Panc1 (cell line): ENCODE measurements around the gene IFI16. TPM values are rescaled to one million over a fixed set of nuclear protein-coding genes. Genes with fewer than 3 reads are reported as not detected.

Experiments
- ATAC-seq: fragments of 200-7000 bp; cut with Tn5 transposase; 2 replicates; pipeline ENCODE4 v1.9.1; 2020; ENCODE audit warnings: mild to moderate bottlenecking, moderate library complexity
- BruUV-seq: library from RNA; stranded (reverse); fragments of 400-500 nt; replicated peaks from 2 replicates; lab custom pipeline; 2021; lab: Mats Ljungman, UMichigan
- CTCF ChIA-PET: fragments of 300-600 bp; sonication (Branson Sonifier 250); formaldehyde crosslinking; loops from one replicate; lab custom pipeline; 2022; ENCODE audit warnings: antibody characterized with exemption; lab: Charles Lee
- POLR2A ChIA-PET: fragments of 300-600 bp; sonication (Branson Sonifier 250); formaldehyde crosslinking; loops from one replicate; lab custom pipeline; 2022; ENCODE audit warnings: antibody characterized with exemption; lab: Charles Lee
- DNase-seq: peaks from one replicate; pipeline ENCODE4 v3.0.0-alpha.2; 2010; ENCODE audit warnings: low read depth, low spot score
- H3K27ac ChIP-seq: 2 replicates; pipeline ENCODE4 v1.5.1; 2011; ENCODE audit warnings: mild to moderate bottlenecking, low read length, inconsistent platforms
- H3K27me3 ChIP-seq: fragments of 200-500 bp; sonication (Bioruptor generic); 2 replicates; pipeline ENCODE4 v1.6.0; 2014; ENCODE audit warnings: low read length, inconsistent platforms; ENCODE audit not compliant: control insufficient read depth, insufficient read depth
- H3K36me3 ChIP-seq: fragments of 200-500 bp; sonication (Bioruptor generic); 2 replicates; pipeline ENCODE4 v1.5.1; 2014; ENCODE audit warnings: inconsistent platforms, mild to moderate bottlenecking, low read length, moderate library complexity; ENCODE audit not compliant: control insufficient read depth, insufficient read depth
- H3K4me1 ChIP-seq: 2 replicates; pipeline ENCODE4 v1.5.1; 2011; ENCODE audit warnings: inconsistent platforms, mild to moderate bottlenecking, low read length, moderate library complexity; ENCODE audit not compliant: control insufficient read depth, insufficient read depth
- H3K4me3 ChIP-seq, 2 experiments: 2 replicates each; pipeline ENCODE4 v1.5.1; 2011 to 2012; ENCODE audit warnings: low read depth in 2 of 2, low read length in 2 of 2, mild to moderate bottlenecking in 2 of 2, inconsistent platforms in 1 of 2, moderate library complexity in 1 of 2
- H3K9me3 ChIP-seq: fragments of 200-500 bp; sonication (Bioruptor generic); 2 replicates; pipeline ENCODE4 v1.5.1; 2014; ENCODE audit warnings: low read depth, mild to moderate bottlenecking, inconsistent platforms, low read length, moderate library complexity; ENCODE audit not compliant: control insufficient read depth, insufficient read depth
- CTCF ChIP-seq: fragments of 450-650 bp; IDR thresholded peaks from 2 replicates; pipeline ENCODE4 v1.5.1; 2017; ENCODE audit warnings: mild to moderate bottlenecking
- POLR2AphosphoS5 ChIP-seq: IDR thresholded peaks from 2 replicates; pipeline ENCODE4 v1.6.1; 2012; ENCODE audit warnings: mild to moderate bottlenecking, low read depth, low read length, moderate library complexity
- SIN3A ChIP-seq: IDR thresholded peaks from 2 replicates; pipeline ENCODE4 v1.6.1; 2012; ENCODE audit warnings: low read depth, mild to moderate bottlenecking, low read length, moderate library complexity, borderline replicate concordance; ENCODE audit not compliant: insufficient read depth
- TCF7L2 ChIP-seq: IDR thresholded peaks from 2 replicates; pipeline ENCODE4 v1.6.1; 2011; ENCODE audit warnings: mild to moderate bottlenecking, low read depth, low read length, inconsistent platforms
- in situ Hi-C: cut with HindIII; loops from 2 replicates; pipeline ENCODE4 v1.10.0; 2016; ENCODE audit warnings: low sequenced_read_pairs, low pct_unique_long_range_greater_than_20kb
- intact Hi-C: fragments of 100-400 bp; cut with micrococcal nuclease; formaldehyde crosslinking; loops from one replicate; pipeline ENCODE4 v1.10.0; 2022; ENCODE audit not compliant: unreplicated experiment
- total RNA-seq: library from RNA; stranded (reverse); gene quantifications from one replicate; pipeline ENCODE4 v1.2.1, GENCODE V29; 2021; ENCODE audit not compliant: unreplicated experiment
- TF ChIP-seq, protein P1 (sequence below), 2 experiments: IDR thresholded peaks; 2 replicates each; pipeline ENCODE4 v1.6.1; 2011 to 2012; ENCODE audit warnings: low read depth in 2 of 2, control low read depth in 1 of 2, low read length in 1 of 2, mild to moderate bottlenecking in 1 of 2, moderate library complexity in 1 of 2; ENCODE audit not compliant: insufficient read depth in 1 of 2

IFI16 gene
- total RNA-seq, 1 experiment from 2014 or later, result 0.36 TPM

GRCh38 chr1:158976219-158976618 is 33.5 kb upstream of the IFI16 start:
- BruUV-seq, result no TSS peak

DNA sequence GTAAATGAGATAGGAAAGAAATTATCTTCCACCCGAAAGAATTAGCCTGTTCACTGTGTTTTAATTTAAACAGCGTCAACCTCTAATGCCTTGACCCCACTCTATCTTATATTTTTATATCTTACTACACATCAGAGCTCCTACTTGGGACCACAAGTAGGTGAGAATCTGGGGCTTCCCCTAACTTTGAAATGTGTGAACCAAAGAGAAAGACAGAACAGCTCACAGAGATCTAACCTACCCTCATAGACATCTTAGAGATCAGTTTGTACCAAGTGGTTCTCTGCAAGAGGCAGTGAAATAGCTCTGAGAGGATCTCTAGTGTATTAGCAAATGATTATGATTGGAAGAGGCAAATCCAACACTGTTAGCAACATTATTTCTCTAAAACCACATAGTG is 31.0 kb upstream of the IFI16 start:
- intact Hi-C loops (no loop called here), in situ Hi-C loops (no loop called here)
- H3K4me3 ChIP-seq, result no peak overlapping the region
- no peaks in the 10 kb centered on the region for H3K9me3 ChIP-seq
- H3K27ac ChIP-seq, result no peak overlapping the region
- H3K36me3 ChIP-seq, result no peaks in the 10 kb centered on the region
- ATAC-seq, result no peak
- BruUV-seq, result no TSS peak
- no peaks in the 10 kb centered on the region for H3K27me3 ChIP-seq
- no peak for DNase-seq
- ChIA-PET CTCF (no interaction called here), POLR2A (no interaction called here)
- TF ChIP-seq SIN3A (no peak), TCF7L2 (no peak), CTCF (no peak), POLR2AphosphoS5 (no peak)
- TF ChIP-seq, protein P1, sequence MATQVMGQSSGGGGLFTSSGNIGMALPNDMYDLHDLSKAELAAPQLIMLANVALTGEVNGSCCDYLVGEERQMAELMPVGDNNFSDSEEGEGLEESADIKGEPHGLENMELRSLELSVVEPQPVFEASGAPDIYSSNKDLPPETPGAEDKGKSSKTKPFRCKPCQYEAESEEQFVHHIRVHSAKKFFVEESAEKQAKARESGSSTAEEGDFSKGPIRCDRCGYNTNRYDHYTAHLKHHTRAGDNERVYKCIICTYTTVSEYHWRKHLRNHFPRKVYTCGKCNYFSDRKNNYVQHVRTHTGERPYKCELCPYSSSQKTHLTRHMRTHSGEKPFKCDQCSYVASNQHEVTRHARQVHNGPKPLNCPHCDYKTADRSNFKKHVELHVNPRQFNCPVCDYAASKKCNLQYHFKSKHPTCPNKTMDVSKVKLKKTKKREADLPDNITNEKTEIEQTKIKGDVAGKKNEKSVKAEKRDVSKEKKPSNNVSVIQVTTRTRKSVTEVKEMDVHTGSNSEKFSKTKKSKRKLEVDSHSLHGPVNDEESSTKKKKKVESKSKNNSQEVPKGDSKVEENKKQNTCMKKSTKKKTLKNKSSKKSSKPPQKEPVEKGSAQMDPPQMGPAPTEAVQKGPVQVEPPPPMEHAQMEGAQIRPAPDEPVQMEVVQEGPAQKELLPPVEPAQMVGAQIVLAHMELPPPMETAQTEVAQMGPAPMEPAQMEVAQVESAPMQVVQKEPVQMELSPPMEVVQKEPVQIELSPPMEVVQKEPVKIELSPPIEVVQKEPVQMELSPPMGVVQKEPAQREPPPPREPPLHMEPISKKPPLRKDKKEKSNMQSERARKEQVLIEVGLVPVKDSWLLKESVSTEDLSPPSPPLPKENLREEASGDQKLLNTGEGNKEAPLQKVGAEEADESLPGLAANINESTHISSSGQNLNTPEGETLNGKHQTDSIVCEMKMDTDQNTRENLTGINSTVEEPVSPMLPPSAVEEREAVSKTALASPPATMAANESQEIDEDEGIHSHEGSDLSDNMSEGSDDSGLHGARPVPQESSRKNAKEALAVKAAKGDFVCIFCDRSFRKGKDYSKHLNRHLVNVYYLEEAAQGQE (IDR thresholded peaks at IDR 0.05; ENCODE audit: insufficient read depth in 1 of 2, low read depth in 2 of 2, low read length in 1 of 2), result no peak
- H3K4me1 ChIP-seq, result no peaks in the 10 kb centered on the region

More at GRCh38 chr1:158976219-158976618, 33.5 kb upstream of the IFI16 start:
- Histone ChIP-seq H3K9me3 (no peaks in the 10 kb centered on the region), H3K4me1 (no peaks in the 10 kb centered on the region), H3K27me3 (no peaks in the 10 kb centered on the region), H3K27ac (no peak overlapping the region), H3K4me3 (no peak overlapping the region), H3K36me3 (no peaks in the 10 kb centered on the region)
- DNase-seq, result no peak
- ChIA-PET POLR2A (no interaction called here), CTCF (no interaction called here)
- in situ Hi-C loops (no loop called here), intact Hi-C loops (no loop called here)
- TF ChIP-seq TCF7L2 (no peak), POLR2AphosphoS5 (no peak), CTCF (no peak), SIN3A (no peak)
- TF ChIP-seq, protein P1 (IDR thresholded peaks at IDR 0.05; ENCODE audit: insufficient read depth in 1 of 2, low read depth in 2 of 2, low read length in 1 of 2), result no peak
- no peak for ATAC-seq
